Psoas muscle (tissue), 8 donors: ENCODE data around the gene TMEM59. TPM values are rescaled to one million over a fixed set of nuclear protein-coding genes. Genes with fewer than 3 reads are reported as not detected.

Experiments used
- ATAC-seq, 4 donors: fragments of 200-7000 bp; cut with Tn5 transposase; one replicate each; pipeline ENCODE4 v1.9.1; 2020; ENCODE audit warnings: moderate library complexity in 3 of 4, mild to moderate bottlenecking in 2 of 4
- DNase-seq, 2 donors: peaks; one replicate each; pipeline ENCODE4 v3.0.0-alpha.2; 2020
- H3K27ac ChIP-seq: fragments of 200-600 bp; one replicate; pipeline ENCODE4 v1.8.0; 2022
- H3K27me3 ChIP-seq, 3 donors: fragments of 200-600 bp in 1 of 3; one replicate each; pipeline versions ENCODE4 v1.6.1 to v1.8.0; 2013 to 2022; ENCODE audit warnings: low read length in 2 of 3, mild to moderate bottlenecking in 2 of 3, moderate library complexity in 1 of 3; ENCODE audit not compliant: insufficient read depth in 3 of 3
- H3K36me3 ChIP-seq, 2 donors: fragments of 200-600 bp in 1 of 2; one replicate each; pipeline versions ENCODE4 v1.6.1 to v1.8.0; 2013 to 2022; ENCODE audit warnings: low read depth in 1 of 2, mild to moderate bottlenecking in 1 of 2, moderate library complexity in 1 of 2; ENCODE audit not compliant: insufficient read depth in 1 of 2
- H3K4me1 ChIP-seq: fragments of 200-600 bp; one replicate; pipeline ENCODE4 v1.8.0; 2022
- H3K4me3 ChIP-seq: fragments of 200-600 bp; one replicate; pipeline ENCODE4 v1.8.0; 2022; ENCODE audit warnings: mild to moderate bottlenecking
- H3K9me3 ChIP-seq: fragments of 200-600 bp; one replicate; pipeline ENCODE4 v1.8.0; 2022
- WGBS, 3 donors: extraction: QIAGEN DNeasy Blood & Tissue Kit; methylation state at CpG; one replicate each; pipeline versions ENCODE4 v1.1.6 to v1.1.7; 2013; 5-methylcytosine and 5-hydroxymethylcytosine counted together
- intact Hi-C, 2 donors: fragments of 100-400 bp; cut with DNase I; formaldehyde crosslinking; loops; one replicate each; pipeline versions ENCODE4 v1.11.0 to v1.14.2; 2022
- polyA plus RNA-seq, 3 donors: library from polyadenylated mRNA; stranded (reverse); fragments of 200-250 nt; gene quantifications; one replicate each; pipeline ENCODE4 v1.2.3, GENCODE V29; 2013
- total RNA-seq, 4 donors: library from RNA; stranded (reverse); fragmentation: NEBNext Ultra II Directional in 2 of 4; extraction: Animal tissue kit (Norgen Biotek cat#: 25700) in 2 of 4; gene quantifications; one replicate each; pipeline versions ENCODE4 v1.2.1 to v1.2.4, GENCODE V29; 2021 to 2023
- TF ChIP-seq, protein P1 (sequence below): fragments of 200-600 bp; IDR thresholded peaks from one replicate; pipeline ENCODE4 v1.8.0; 2022; ENCODE audit warnings: antibody characterized with exemption
- donor health status: healthy with polysubstance abuse.
- donor health status: DM: no; HTN: no; CAD: no; lungs with moderate emphysema.
- donor health status: Bipolar disorder and iron deficiency.
- donor health status: healthy.
- donor health status: DM: yes; HTN: yes; CAD: no.
- donor health status: DM: no; HTN: no; CAD: no.
- donor health status: DM: no; HTN: no; CAD: no.
- donor health status: DM: yes; HTN: yes; CAD: no.

The TMEM59 gene
- total and polyA plus RNA-seq, 7 donors = 123 to 240 (median 173) TPM

DNA sequence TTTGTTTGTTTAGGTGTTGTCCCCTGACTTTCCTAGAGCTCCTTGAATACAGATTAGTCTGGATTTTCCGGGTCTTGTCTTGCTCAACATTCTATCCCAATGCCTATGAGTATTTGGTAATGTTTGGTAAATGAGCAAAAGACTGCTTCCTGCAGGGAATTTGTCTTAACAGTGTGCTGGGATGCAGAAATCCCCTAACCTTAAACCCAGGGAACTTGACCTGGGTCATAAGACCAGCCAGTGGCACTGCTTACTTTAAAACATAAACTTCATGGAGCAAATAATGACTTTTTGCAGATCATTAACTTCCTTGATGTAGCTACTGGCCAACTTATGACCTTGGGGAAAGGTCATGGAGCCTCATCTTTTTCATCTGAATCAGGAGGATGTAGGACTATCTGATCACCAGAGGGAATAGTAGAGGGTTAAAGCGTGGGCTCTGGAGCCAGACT, 27.6 kb upstream of the TMEM59 start:
- no peaks in the 10 kb centered on the region for H3K27me3 ChIP-seq
- no peak for DNase-seq
- H3K9me3 ChIP-seq = no peaks in the 10 kb centered on the region
- peaks cover 0 to 2% of the 10 kb centered on the region in 2 donors for H3K36me3 ChIP-seq
- H3K27ac ChIP-seq = no peak overlapping the region
- intact Hi-C loops = no loop called here
- TF ChIP-seq, protein P1, sequence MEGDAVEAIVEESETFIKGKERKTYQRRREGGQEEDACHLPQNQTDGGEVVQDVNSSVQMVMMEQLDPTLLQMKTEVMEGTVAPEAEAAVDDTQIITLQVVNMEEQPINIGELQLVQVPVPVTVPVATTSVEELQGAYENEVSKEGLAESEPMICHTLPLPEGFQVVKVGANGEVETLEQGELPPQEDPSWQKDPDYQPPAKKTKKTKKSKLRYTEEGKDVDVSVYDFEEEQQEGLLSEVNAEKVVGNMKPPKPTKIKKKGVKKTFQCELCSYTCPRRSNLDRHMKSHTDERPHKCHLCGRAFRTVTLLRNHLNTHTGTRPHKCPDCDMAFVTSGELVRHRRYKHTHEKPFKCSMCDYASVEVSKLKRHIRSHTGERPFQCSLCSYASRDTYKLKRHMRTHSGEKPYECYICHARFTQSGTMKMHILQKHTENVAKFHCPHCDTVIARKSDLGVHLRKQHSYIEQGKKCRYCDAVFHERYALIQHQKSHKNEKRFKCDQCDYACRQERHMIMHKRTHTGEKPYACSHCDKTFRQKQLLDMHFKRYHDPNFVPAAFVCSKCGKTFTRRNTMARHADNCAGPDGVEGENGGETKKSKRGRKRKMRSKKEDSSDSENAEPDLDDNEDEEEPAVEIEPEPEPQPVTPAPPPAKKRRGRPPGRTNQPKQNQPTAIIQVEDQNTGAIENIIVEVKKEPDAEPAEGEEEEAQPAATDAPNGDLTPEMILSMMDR = no peak
- 88 to 93% (median 93%) methylated on average over 2 of the region's 2 CpGs for WGBS, 3 donors
- no peak overlapping the region for H3K4me3 ChIP-seq
- no peak for ATAC-seq
- peaks cover 6% of the 10 kb centered on the region for H3K4me1 ChIP-seq

DNA sequence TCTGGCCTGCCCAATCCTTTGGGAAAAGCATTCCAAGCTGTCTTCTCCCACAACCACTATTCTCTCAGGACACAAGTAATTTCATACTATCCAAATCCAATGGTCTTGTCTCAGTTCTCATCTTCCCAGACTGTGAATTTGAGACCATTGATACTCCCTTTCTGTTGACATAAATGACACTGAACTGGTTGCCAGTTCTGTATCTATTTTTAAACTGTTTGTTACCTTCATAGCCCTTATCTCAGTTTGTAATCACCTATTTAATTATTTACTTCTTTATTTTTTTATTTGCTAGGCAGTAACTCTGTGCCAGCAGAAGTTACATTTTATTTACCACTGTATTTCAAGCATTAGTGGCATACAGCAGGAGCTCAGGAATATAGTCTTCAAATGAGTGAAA, 24.4 kb upstream of the TMEM59 start:
- no peaks in the 10 kb centered on the region for H3K9me3 ChIP-seq
- TF ChIP-seq, protein P1 = no peak
- no peak overlapping the region for H3K4me3 ChIP-seq
- ATAC-seq (peak in 1 of 4 donors; percentile 61), DNase-seq (no peak)
- H3K27ac ChIP-seq = peak overlapping the region; percentile 48
- H3K36me3 ChIP-seq = peaks cover 2 to 6% of the 10 kb centered on the region in 2 donors
- H3K4me1 ChIP-seq = peaks cover 6% of the 10 kb centered on the region
- H3K27me3 ChIP-seq = no peaks in the 10 kb centered on the region
- intact Hi-C loops = no loop called here

DNA sequence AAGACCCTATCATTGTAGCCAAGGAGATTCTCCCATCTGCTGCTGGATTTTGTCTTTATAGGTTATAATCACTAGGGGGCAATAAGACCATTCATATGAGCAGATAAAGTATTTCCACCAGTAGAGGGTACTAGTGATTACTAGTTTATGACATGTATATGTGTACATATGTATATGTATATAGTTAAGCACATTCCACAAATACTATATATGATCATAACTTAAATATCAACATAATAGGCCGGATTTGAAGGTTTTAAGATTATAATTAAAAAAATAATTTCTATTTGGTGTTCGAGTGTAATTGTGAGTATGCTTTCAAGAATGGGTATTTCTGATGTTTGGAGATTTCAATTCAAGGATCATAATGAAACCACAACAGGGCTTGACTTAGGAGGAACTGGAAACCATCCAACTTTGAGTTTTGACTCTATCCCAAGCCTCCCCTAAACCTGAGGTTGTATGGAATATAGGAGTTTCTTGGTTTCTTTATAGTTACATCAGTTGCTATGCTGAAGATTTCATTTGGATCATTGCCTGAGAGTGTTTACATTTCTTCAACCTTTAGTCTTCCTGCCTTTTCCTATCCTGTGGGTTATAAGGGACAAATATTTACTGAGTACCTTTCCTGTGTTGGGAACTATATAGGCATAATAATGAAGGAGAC, 17.3 kb upstream of the TMEM59 start:
- intact Hi-C loops = loop anchor here in 1 of 2 donors (2.0 to 5.0 kb wide), 2 partner anchors 420 to 742 kb away; no protein-coding TSS in a partner anchor
- WGBS, 3 donors = 47 to 60% (median 51%) methylated on average over 2 of the region's 2 CpGs
- H3K9me3 ChIP-seq = no peaks in the 10 kb centered on the region

DNA sequence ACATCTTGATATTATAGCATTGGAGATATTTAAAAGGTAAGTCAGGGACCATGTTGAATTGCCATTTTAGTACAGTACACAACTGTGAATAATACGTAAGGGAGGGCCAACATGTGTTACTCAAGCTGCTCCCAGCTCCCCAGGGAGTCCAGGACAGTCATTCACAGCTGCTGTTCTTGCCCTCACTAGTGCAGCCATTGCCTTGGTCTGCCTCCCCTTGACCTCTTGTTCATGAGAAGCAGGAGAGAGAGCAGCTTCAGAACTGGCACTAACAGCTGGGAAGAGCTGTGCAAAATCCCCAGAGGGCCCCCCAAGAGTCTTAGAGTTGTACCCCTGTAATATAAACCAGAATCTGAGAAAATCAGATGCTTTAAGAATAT, 16.8 kb upstream of the TMEM59 start:
- Histone ChIP-seq H3K27ac (no peak overlapping the region), H3K9me3 (no peaks in the 10 kb centered on the region), H3K4me3 (no peak overlapping the region), H3K36me3 (peaks cover 0 to 13% of the 10 kb centered on the region in 2 donors), H3K4me1 (no peaks in the 10 kb centered on the region), H3K27me3 (no peaks in the 10 kb centered on the region)
- intact Hi-C loops = loop anchor here in 1 of 2 donors (2.0 to 5.0 kb wide), 2 partner anchors 421 to 743 kb away; no protein-coding TSS in a partner anchor
- TF ChIP-seq, protein P1 = no peak
- ATAC-seq = peak in 2 of 4 donors; percentile 41 to 53
- no peak for DNase-seq
- 16 to 25% (median 24%) methylated on average over 1 of the region's 1 CpG for WGBS, 3 donors

More for the DNA sequence above, 17.3 kb upstream of the TMEM59 start:
- DNase-seq (no peak), ATAC-seq (peak in 2 of 4 donors; percentile 66 to 82)
- TF ChIP-seq, protein P1 = peak; percentile 76
- H3K27ac ChIP-seq = no peak overlapping the region
- H3K27me3 ChIP-seq = no peaks in the 10 kb centered on the region
- H3K36me3 ChIP-seq = peaks cover 0 to 13% of the 10 kb centered on the region in 2 donors
- H3K4me3 ChIP-seq = no peak overlapping the region
- no peaks in the 10 kb centered on the region for H3K4me1 ChIP-seq
